Subcutaneous adipose tissue (tissue), 4 donors: Measurements from ENCODE around the gene PPME1. TPM values are rescaled to one million over a fixed set of nuclear protein-coding genes. Genes with fewer than 3 reads are reported as not detected.

ENCODE experiments used
- small RNA-seq: library from RNA; depleted of rRNA; stranded (forward); fragments of <200 nt; gene quantifications from one replicate; pipeline ENCODE3, GENCODE V24; 2016
- total RNA-seq, 4 donors: library from RNA; depleted of rRNA; stranded (reverse); fragments of >200 nt; gene quantifications; one replicate each; pipeline ENCODE4 v1.1.0, GENCODE V29; 2016
- TF ChIP-seq, protein P1 (sequence below): fragments of 450-650 bp; IDR thresholded peaks from one replicate; pipeline ENCODE4 v1.5.1; 2016; ENCODE audit warnings: low read depth, mild to moderate bottlenecking, control low read depth, antibody characterized with exemption, moderate library complexity

PPME1 gene
- total RNA-seq, 4 donors from 2014 or later: 15.0 to 26.3 (median 19.6) TPM

DNA sequence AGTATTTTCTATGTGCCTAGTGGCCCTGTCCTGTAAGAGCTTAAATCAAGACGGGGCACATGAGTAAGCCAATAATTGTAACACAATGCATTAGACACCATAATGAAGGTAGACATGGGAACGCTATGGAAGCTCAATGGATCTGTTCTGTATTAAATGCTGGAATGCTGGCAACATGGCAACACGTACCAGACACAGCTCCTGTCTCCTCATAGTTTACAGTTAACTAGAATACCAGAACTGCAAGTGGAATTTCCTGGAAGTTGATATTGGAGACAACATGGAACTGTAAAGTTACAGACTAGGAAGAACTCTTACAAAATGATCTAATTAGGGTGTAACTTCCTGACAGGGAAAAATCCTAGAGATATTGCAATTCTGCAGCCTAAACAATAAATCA lies 127.9 kb downstream of the PPME1 start:
- TF ChIP-seq, protein P1, sequence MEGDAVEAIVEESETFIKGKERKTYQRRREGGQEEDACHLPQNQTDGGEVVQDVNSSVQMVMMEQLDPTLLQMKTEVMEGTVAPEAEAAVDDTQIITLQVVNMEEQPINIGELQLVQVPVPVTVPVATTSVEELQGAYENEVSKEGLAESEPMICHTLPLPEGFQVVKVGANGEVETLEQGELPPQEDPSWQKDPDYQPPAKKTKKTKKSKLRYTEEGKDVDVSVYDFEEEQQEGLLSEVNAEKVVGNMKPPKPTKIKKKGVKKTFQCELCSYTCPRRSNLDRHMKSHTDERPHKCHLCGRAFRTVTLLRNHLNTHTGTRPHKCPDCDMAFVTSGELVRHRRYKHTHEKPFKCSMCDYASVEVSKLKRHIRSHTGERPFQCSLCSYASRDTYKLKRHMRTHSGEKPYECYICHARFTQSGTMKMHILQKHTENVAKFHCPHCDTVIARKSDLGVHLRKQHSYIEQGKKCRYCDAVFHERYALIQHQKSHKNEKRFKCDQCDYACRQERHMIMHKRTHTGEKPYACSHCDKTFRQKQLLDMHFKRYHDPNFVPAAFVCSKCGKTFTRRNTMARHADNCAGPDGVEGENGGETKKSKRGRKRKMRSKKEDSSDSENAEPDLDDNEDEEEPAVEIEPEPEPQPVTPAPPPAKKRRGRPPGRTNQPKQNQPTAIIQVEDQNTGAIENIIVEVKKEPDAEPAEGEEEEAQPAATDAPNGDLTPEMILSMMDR: no peak

Small RNA genes lying within 50 kb of the gene (small RNA-seq; reads per million reads assigned to genes)
- gene AP002392.1: not detected
- not detected for gene RF00409

Other genes starting within 250 kb of the PPME1 start
- not detected for gene DNAJB13, start 220.3 kb upstream of the PPME1 start, total RNA-seq
- 100 to 1,000 TPM in 2 of 4 donors, 10 to 100 TPM in 2; 43.6 to 127 (median 110) TPM for gene UCP2, start 188.4 kb upstream of the PPME1 start, total RNA-seq
- 1 to 10 TPM in 1 of 4 donors, under 1 TPM in 3; 0.44 to 1.7 (median 0.78) TPM for gene UCP3, start 162.2 kb upstream of the PPME1 start, total RNA-seq
- 10 to 100 TPM; 15.6 to 33.8 (median 17.5) TPM for gene C2CD3, start 287 bp upstream of the PPME1 start, total RNA-seq
- gene P4HA3, start 140.4 kb downstream of the PPME1 start, total RNA-seq: 1 to 10 TPM in 1 of 4 donors, under 1 TPM in 2, not detected in 1; 0.38 to 1.4 (median 0.66) TPM
- 1 to 10 TPM; 2.1 to 8.7 (median 3.8) TPM for gene PGM2L1, start 227.1 kb downstream of the PPME1 start, total RNA-seq